SK-N-SH treated with all-trans-retinoic acid at 6 μM for 48 hours (cell line): ENCODE results near the gene CCDC150.

Experiments
- ATAC-seq: fragments of 200-7000 bp; cut with Tn5 transposase; 3 replicates; pipeline ENCODE4 v1.9.1; 2020; ENCODE audit warnings: mild to moderate bottlenecking, moderate library complexity
- ARNTL ChIP-seq: fragments of 450-650 bp; formaldehyde crosslinking; IDR thresholded peaks from 2 replicates; pipeline ENCODE4 v1.5.0; 2020; ENCODE audit warnings: low read depth, mild to moderate bottlenecking, moderate library complexity, borderline replicate concordance
- BACH2 ChIP-seq: fragments of 250-450 bp; sonication (Bioruptor Pico); IDR thresholded peaks from 2 replicates; pipeline ENCODE4 v1.9.0; 2021; ENCODE audit warnings: mild to moderate bottlenecking, borderline replicate concordance
- CSDC2 ChIP-seq: fragments of 250-450 bp; sonication (Bioruptor Pico); IDR thresholded peaks from 2 replicates; pipeline ENCODE4 v1.5.0; 2020; ENCODE audit warnings: mild to moderate bottlenecking, moderate library complexity
- ESRRG ChIP-seq: fragments of 250-450 bp; sonication (Bioruptor Pico); IDR thresholded peaks from 2 replicates; pipeline ENCODE4 v1.6.1; 2021; ENCODE audit warnings: mild to moderate bottlenecking
- ISL1 ChIP-seq: fragments of 250-450 bp; sonication (Bioruptor Pico); IDR thresholded peaks from 2 replicates; pipeline ENCODE4 v2.1.2; 2022; ENCODE audit warnings: mild to moderate bottlenecking, moderate library complexity
- OSR1 ChIP-seq: fragments of 250-450 bp; sonication (Bioruptor Pico); IDR thresholded peaks from 2 replicates; pipeline ENCODE4 v1.8.0; 2022; ENCODE audit warnings: moderate library complexity, mild to moderate bottlenecking, inconsistent platforms
- PPARA ChIP-seq: fragments of 250-450 bp; sonication (Bioruptor Pico); IDR thresholded peaks from 2 replicates; pipeline ENCODE4 v1.5.0; 2020; ENCODE audit warnings: mild to moderate bottlenecking, borderline replicate concordance
- RARB ChIP-seq: fragments of 250-450 bp; sonication (Bioruptor Pico); IDR thresholded peaks from 2 replicates; pipeline ENCODE4 v1.8.0; 2021; ENCODE audit warnings: mild to moderate bottlenecking, moderate library complexity
- SNAI2 ChIP-seq: fragments of 250-450 bp; sonication (Bioruptor Pico); IDR thresholded peaks from 2 replicates; pipeline ENCODE4 v1.5.0; 2020; ENCODE audit warnings: mild to moderate bottlenecking, moderate library complexity
- TSHZ2 ChIP-seq: fragments of 250-450 bp; sonication (Bioruptor Pico); IDR thresholded peaks from 2 replicates; pipeline ENCODE4 v1.5.0; 2020; ENCODE audit warnings: mild to moderate bottlenecking, moderate library complexity
- ZC3H10 ChIP-seq: fragments of 250-450 bp; sonication (Bioruptor Pico); IDR thresholded peaks from 2 replicates; pipeline ENCODE4 v1.5.1; 2021; ENCODE audit warnings: mild to moderate bottlenecking, moderate library complexity
- ZFP3 ChIP-seq: fragments of 250-450 bp; sonication (Bioruptor Pico); IDR thresholded peaks from 2 replicates; pipeline ENCODE4 v1.5.0; 2020; ENCODE audit warnings: mild to moderate bottlenecking, moderate library complexity
- ZNF70 ChIP-seq: fragments of 450-650 bp; formaldehyde crosslinking; IDR thresholded peaks from 2 replicates; pipeline ENCODE4 v1.5.0; 2020; ENCODE audit warnings: mild to moderate bottlenecking, moderate library complexity
- TF ChIP-seq, protein P1 (sequence below): fragments of 250-450 bp; sonication (Bioruptor Pico); IDR thresholded peaks from 2 replicates; pipeline ENCODE4 v1.8.0; 2020; ENCODE audit warnings: mild to moderate bottlenecking, moderate library complexity, borderline replicate concordance
- TF ChIP-seq, protein P2 (sequence below): fragments of 250-450 bp; sonication (Bioruptor Pico); IDR thresholded peaks from 2 replicates; pipeline ENCODE4 v1.5.1; 2021; ENCODE audit warnings: mild to moderate bottlenecking, moderate library complexity
- TF ChIP-seq, protein P3 (sequence below): fragments of 250-450 bp; sonication (Bioruptor Pico); IDR thresholded peaks from 2 replicates; pipeline ENCODE4 v1.5.1; 2020; ENCODE audit warnings: low read depth, mild to moderate bottlenecking, moderate library complexity

CCDC150 gene

DNA sequence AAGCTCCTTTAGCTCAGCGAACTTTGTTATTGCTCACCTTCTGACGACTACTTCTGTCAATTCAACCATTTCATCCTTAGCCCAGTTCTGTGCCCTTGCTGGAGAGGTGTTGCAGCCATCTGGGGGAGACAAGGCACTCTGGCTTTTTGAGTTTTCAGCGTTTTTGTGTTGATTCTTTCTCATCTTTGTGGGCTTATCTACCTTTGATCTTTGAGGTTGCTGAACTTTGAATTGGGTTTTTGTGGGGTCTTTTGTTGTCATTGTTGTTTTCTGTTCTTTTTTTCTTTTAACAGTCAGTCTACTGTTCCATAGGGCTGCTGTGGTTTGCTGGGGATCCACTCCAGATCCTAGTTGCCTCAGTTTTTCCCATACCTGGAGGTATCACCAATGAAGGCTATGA is 102.7 kb downstream of the CCDC150 start:
- TF ChIP-seq SNAI2 (CRISPR knock-in tag): no peak
- TF ChIP-seq PPARA (CRISPR knock-in tag): no peak
- ATAC-seq: no peak

DNA sequence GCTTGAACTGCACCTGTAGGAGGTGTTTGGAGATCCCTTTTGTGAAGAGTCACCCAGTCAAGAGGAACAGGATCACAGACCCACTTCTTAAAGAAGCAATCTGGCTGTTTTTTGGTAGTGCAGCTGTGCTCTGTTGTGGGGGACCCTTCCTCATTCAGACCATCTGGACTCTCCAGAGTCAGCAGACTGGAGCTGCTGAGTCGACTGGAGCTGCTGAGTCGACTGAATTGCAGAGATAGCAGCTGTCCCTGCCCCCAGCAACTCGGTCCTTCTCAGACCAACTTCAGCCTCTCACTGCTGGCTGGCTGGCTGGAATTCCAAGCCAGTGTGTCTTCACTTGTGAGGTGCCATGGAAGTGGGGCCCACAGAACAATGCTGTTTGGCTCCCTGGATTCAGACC is 103.2 kb downstream of the CCDC150 start:
- ATAC-seq: no peak

GRCh38 chr2:196743165-196743564 is 103.7 kb downstream of the CCDC150 start:
- no peak for TF ChIP-seq ESRRG
- no peak for TF ChIP-seq ZFP3 (CRISPR knock-in tag)
- TF ChIP-seq ZNF70: no peak
- TF ChIP-seq, protein P1, sequence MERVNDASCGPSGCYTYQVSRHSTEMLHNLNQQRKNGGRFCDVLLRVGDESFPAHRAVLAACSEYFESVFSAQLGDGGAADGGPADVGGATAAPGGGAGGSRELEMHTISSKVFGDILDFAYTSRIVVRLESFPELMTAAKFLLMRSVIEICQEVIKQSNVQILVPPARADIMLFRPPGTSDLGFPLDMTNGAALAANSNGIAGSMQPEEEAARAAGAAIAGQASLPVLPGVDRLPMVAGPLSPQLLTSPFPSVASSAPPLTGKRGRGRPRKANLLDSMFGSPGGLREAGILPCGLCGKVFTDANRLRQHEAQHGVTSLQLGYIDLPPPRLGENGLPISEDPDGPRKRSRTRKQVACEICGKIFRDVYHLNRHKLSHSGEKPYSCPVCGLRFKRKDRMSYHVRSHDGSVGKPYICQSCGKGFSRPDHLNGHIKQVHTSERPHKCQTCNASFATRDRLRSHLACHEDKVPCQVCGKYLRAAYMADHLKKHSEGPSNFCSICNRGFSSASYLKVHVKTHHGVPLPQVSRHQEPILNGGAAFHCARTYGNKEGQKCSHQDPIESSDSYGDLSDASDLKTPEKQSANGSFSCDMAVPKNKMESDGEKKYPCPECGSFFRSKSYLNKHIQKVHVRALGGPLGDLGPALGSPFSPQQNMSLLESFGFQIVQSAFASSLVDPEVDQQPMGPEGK (CRISPR knock-in tag): no peak
- TF ChIP-seq, all 23 proteins: peak for 0
- no peak for ATAC-seq

More for the DNA sequence above, 103.2 kb downstream of the CCDC150 start:
- no peak for TF ChIP-seq TSHZ2 (CRISPR knock-in tag)
- no peak for TF ChIP-seq ZC3H10
- TF ChIP-seq SNAI2 (CRISPR knock-in tag): no peak
- TF ChIP-seq ISL1: no peak
- TF ChIP-seq, protein P2, sequence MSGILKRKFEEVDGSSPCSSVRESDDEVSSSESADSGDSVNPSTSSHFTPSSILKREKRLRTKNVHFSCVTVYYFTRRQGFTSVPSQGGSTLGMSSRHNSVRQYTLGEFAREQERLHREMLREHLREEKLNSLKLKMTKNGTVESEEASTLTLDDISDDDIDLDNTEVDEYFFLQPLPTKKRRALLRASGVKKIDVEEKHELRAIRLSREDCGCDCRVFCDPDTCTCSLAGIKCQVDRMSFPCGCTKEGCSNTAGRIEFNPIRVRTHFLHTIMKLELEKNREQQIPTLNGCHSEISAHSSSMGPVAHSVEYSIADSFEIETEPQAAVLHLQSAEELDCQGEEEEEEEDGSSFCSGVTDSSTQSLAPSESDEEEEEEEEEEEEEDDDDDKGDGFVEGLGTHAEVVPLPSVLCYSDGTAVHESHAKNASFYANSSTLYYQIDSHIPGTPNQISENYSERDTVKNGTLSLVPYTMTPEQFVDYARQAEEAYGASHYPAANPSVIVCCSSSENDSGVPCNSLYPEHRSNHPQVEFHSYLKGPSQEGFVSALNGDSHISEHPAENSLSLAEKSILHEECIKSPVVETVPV (CRISPR knock-in tag): no peak
- TF ChIP-seq ARNTL: no peak
- TF ChIP-seq RARB (CRISPR knock-in tag): no peak
- TF ChIP-seq, protein P1 (CRISPR knock-in tag): no peak
- TF ChIP-seq BACH2 (CRISPR knock-in tag): no peak
- TF ChIP-seq, protein P3, sequence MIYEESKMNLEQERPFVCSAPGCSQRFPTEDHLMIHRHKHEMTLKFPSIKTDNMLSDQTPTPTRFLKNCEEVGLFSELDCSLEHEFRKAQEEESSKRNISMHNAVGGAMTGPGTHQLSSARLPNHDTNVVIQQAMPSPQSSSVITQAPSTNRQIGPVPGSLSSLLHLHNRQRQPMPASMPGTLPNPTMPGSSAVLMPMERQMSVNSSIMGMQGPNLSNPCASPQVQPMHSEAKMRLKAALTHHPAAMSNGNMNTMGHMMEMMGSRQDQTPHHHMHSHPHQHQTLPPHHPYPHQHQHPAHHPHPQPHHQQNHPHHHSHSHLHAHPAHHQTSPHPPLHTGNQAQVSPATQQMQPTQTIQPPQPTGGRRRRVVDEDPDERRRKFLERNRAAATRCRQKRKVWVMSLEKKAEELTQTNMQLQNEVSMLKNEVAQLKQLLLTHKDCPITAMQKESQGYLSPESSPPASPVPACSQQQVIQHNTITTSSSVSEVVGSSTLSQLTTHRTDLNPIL: no peak
- no peak for TF ChIP-seq CSDC2 (CRISPR knock-in tag)
- TF ChIP-seq ZFP3 (CRISPR knock-in tag): no peak
- TF ChIP-seq PPARA (CRISPR knock-in tag): no peak

DNA sequence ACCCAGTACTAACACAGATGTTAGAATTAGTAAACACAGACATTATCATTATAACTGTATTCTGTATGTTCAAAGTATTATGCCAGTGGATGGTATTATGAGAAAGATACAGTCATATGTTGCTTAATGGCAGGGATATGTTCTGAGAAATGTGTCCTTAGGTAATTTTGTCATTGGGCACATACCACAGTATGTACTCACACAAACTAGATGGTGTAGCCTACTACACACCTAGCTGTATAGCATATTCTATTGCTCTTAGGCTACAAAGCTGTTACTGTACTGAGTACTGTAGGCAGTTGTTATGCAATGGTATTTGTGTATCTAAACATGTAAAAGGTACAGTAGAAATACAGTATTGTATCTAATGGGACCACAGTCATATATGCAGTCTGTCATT is 106.2 kb downstream of the CCDC150 start:
- no peak for TF ChIP-seq TSHZ2 (CRISPR knock-in tag)
- no peak for TF ChIP-seq OSR1 (CRISPR knock-in tag)
- no peak for TF ChIP-seq ISL1
- no peak for ATAC-seq
